GM12878 (cell line): ENCODE measurements around the gene XRRA1. TPM values are rescaled to one million over a fixed set of nuclear protein-coding genes. Genes with fewer than 3 reads are reported as not detected.

Experiments
- ATAC-seq: fragments of 200-7000 bp; cut with Tn5 transposase; 3 replicates; pipeline ENCODE4 v1.9.1; 2020; ENCODE audit warnings: mild to moderate bottlenecking, moderate library complexity
- BruUV-seq: library from RNA; stranded (reverse); fragments of 400-500 nt; replicated peaks from 2 replicates; lab custom pipeline; 2021; lab: Mats Ljungman, UMichigan
- CTCF ChIA-PET: fragments of 300-600 bp; sonication (Branson Sonifier 250); formaldehyde crosslinking; extraction: SDS; loops from one replicate; lab custom pipeline; 2021; ENCODE audit warnings: inconsistent platforms; lab: Yijun Ruan, JAX
- POLR2A ChIA-PET: fragments of 350-600 bp; formaldehyde crosslinking; extraction: SDS; loops from one replicate; lab custom pipeline; 2021; ENCODE audit warnings: inconsistent platforms; lab: Charles Lee
- RAD21 ChIA-PET: fragments of 300-600 bp; sonication (Branson Sonifier 250); formaldehyde crosslinking; loops from one replicate; lab custom pipeline; 2023; ENCODE audit warnings: antibody characterized with exemption; ENCODE audit not compliant: unreplicated experiment; lab: Charles Lee
- SMC1A ChIA-PET: fragments of 300-600 bp; sonication (Branson Sonifier 250); formaldehyde crosslinking; loops from one replicate; lab custom pipeline; 2023; ENCODE audit not compliant: unreplicated experiment, uncharacterized antibody; lab: Charles Lee
- DNase-seq: peaks from one replicate; pipeline ENCODE4 v3.0.0-alpha.2; 2011; ENCODE audit warnings: low read depth, low spot score
- FAIRE-seq: peaks from 3 replicates; lab custom pipeline; 2011; peaks lifted over from hg19 to GRCh38; lab: Jason Lieb, UNC
- H2AFZ ChIP-seq: 2 replicates; pipeline ENCODE4 v1.6.0; 2011; ENCODE audit warnings: low read depth, low read length, control low read depth; ENCODE audit not compliant: control insufficient read depth
- H3K27ac ChIP-seq: 2 replicates; pipeline ENCODE4 v1.5.1; 2011; ENCODE audit warnings: control low read depth; ENCODE audit not compliant: control insufficient read depth, insufficient read depth
- H3K27me3 ChIP-seq, 2 experiments: replicated peaks in 1 of 2; 2 replicates each; pipeline versions ENCODE4 v1.6.0 to v1.6.1; 2011; ENCODE audit warnings: low read length in 1 of 2; ENCODE audit not compliant: control insufficient read depth in 2 of 2, insufficient read depth in 2 of 2
- H3K36me3 ChIP-seq, 2 experiments: 2 replicates each; pipeline ENCODE4 v1.5.1; 2011; ENCODE audit warnings: low read length in 1 of 2; ENCODE audit not compliant: control insufficient read depth in 2 of 2, insufficient read depth in 2 of 2
- H3K4me1 ChIP-seq: 2 replicates; pipeline ENCODE4 v1.6.1; 2011; ENCODE audit warnings: mild to moderate bottlenecking, low read length, moderate library complexity, mixed read lengths; ENCODE audit not compliant: control insufficient read depth, insufficient read depth
- H3K4me2 ChIP-seq: 2 replicates; pipeline ENCODE4 v1.6.0; 2011; ENCODE audit warnings: control low read depth; ENCODE audit not compliant: control insufficient read depth, insufficient read depth
- H3K4me3 ChIP-seq: fragments of 200-600 bp; sonication (generic); 2 replicates; pipeline ENCODE4 v1.5.1; 2016
- H3K79me2 ChIP-seq: 2 replicates; pipeline ENCODE4 v1.6.0; 2011; ENCODE audit warnings: low read length; ENCODE audit not compliant: control insufficient read depth, insufficient read depth
- H3K9ac ChIP-seq: 2 replicates; pipeline ENCODE4 v1.8.0; 2011; ENCODE audit warnings: low read length, control low read depth, mixed read lengths; ENCODE audit not compliant: control insufficient read depth, insufficient read depth
- H3K9me3 ChIP-seq: replicated peaks from 3 replicates; pipeline ENCODE4 v1.5.1; 2011; ENCODE audit warnings: mild to moderate bottlenecking, low read length; ENCODE audit not compliant: control insufficient read depth, insufficient read depth
- H4K20me1 ChIP-seq: 2 replicates; pipeline ENCODE4 v1.6.0; 2011; ENCODE audit not compliant: control insufficient read depth, insufficient read depth
- ASH2L ChIP-seq: fragments of 300-600, 200-600 bp; sonication (generic); IDR thresholded peaks from 2 replicates; pipeline ENCODE4 v1.6.1; 2017; ENCODE audit warnings: low read depth, mild to moderate bottlenecking, borderline replicate concordance
- BACH1 ChIP-seq: fragments of 450-650 bp; IDR thresholded peaks from 2 replicates; pipeline ENCODE4 v1.6.1; 2017; ENCODE audit warnings: mild to moderate bottlenecking, borderline replicate concordance
- CREB1 ChIP-seq: IDR thresholded peaks from 2 replicates; pipeline ENCODE4 v1.6.1; 2012; ENCODE audit warnings: low read depth, mild to moderate bottlenecking, inconsistent platforms
- IKZF2 ChIP-seq, 2 experiments: fragments of 450-650 bp; IDR thresholded peaks; 2 replicates each; pipeline ENCODE4 v1.6.1; 2017; ENCODE audit warnings: mild to moderate bottlenecking in 2 of 2, moderate library complexity in 2 of 2
- MEF2B ChIP-seq: fragments of 450-650 bp; IDR thresholded peaks from 2 replicates; pipeline ENCODE4 v1.6.1; 2018; ENCODE audit warnings: mild to moderate bottlenecking, moderate library complexity; ENCODE audit not compliant: partially characterized antibody, poor library complexity, severe bottlenecking
- POU2F2 ChIP-seq: IDR thresholded peaks from 3 replicates; pipeline ENCODE4 v1.6.1; 2011; ENCODE audit warnings: low read depth, mild to moderate bottlenecking, low read length, borderline replicate concordance
- RB1 ChIP-seq: fragments of 450-650 bp; formaldehyde crosslinking; IDR thresholded peaks from 2 replicates; pipeline ENCODE4 v1.6.1; 2017; ENCODE audit warnings: mild to moderate bottlenecking, borderline replicate concordance
- TAF1 ChIP-seq: IDR thresholded peaks from 2 replicates; pipeline ENCODE4 v1.6.1; 2011; ENCODE audit warnings: mild to moderate bottlenecking, low read depth, low read length, borderline replicate concordance
- ZNF274 ChIP-seq: IDR thresholded peaks from one replicate; pipeline ENCODE4 v1.8.0; 2011; ENCODE audit not compliant: insufficient read length, insufficient read depth
- in situ Hi-C: fragments of 300-500 bp; cut with MboI; formaldehyde crosslinking; loops from 9 replicates; pipeline ENCODE4 v1.14.3; 2018; ENCODE audit warnings: mixed read lengths
- intact Hi-C: fragments of 100-400 bp; cut with micrococcal nuclease; formaldehyde crosslinking; loops from one replicate; pipeline ENCODE4 v1.14.2; 2022; ENCODE audit not compliant: unreplicated experiment
- polyA plus RNA-seq, 11 experiments: library from polyadenylated mRNA; depleted of rRNA in 4 of 11; unstranded in 6 of 11; stranded (reverse) in 5 of 11; fragments of >200 nt; fragmentation: Nextera tagmentation in 4 of 11; fragmentation: Illumina TruSeq in 1 of 11; extraction: Ambion mirVana in 4 of 11; extraction: Trizol in 1 of 11; gene quantifications; 1 replicate in 1 of 11; 2 replicates in 10 of 11; pipeline versions ENCODE4 v1.2.1 to v1.2.3, GENCODE V29; 2011 to 2016; ENCODE audit warnings: inconsistent platforms in 2 of 11, missing spikeins in 2 of 11, low read depth in 1 of 11
- total RNA-seq, 4 experiments: library from RNA; depleted of rRNA in 3 of 4; stranded (reverse); fragments of >200 nt in 3 of 4; fragmentation: Illumina TruSeq in 1 of 4; extraction: Trizol in 1 of 4; gene quantifications; 2 replicates each; pipeline versions ENCODE4 v1.2.1 to v1.2.3, GENCODE V29; 2013 to 2021
- TF ChIP-seq, protein P1 (sequence below): IDR thresholded peaks from 2 replicates; pipeline ENCODE4 v1.6.1; 2012; ENCODE audit warnings: improper control_type of control experiment, low read depth, low read length; ENCODE audit not compliant: insufficient replicate concordance
- TF ChIP-seq, protein P2 (sequence below): IDR thresholded peaks from 2 replicates; pipeline ENCODE4 v1.6.1; 2011; ENCODE audit warnings: low read depth, low read length, improper control_type of control experiment, borderline replicate concordance
- TF ChIP-seq, protein P3 (sequence below): IDR thresholded peaks from 2 replicates; pipeline ENCODE4 v1.6.1; 2012; ENCODE audit warnings: low read depth, low read length, improper control_type of control experiment

XRRA1 gene
- total and polyA plus RNA-seq, 10 of the 15 experiments (the other 5 are each of a cell fraction or from before 2014, with no cell fraction given): 2.5 to 8.8 (median 4.6) TPM

DNA sequence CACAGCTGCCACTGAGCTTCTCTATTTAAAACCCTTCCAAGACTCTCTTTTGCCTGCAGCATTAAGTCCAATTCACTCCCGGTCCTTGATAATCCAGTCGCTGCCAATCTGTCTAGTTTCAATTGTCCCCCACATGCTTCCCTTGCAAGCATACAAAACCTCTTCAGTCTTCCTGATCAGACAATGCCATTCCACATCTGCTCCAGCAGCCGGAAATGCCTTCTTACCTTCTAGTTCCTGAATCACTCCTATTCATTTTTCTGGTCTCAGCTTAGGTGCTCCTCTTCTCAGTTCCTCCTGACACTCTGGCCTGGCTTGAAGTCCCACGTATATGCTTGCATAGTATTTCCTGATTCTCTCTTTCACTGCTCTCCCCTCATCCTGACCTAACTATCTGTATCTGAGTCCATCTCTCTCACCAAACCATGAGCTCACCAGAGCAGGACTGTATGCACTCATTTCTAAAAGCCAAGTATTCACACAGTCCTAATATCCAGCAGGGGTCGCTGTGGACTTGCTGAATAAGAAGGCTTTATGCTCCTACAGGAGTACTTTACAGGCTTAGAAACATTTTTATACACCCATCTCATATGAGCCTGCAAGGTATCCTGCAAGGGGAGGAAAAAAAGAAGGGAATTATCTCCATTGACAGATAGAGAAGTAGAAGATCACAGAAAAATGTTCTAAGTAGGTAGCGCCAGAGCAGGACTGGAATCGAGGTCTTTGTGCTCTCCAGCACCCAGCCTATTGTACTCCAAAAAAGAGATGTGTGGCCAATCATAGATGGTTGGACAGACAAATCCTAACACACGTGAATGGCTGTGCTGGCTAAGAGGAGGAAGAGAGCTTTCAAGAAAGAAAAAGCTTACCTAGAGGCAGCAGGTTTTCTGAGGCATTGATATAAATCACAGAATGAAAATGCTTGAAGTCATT is 19.2 kb downstream of the XRRA1 start (continued):
- TF ChIP-seq BACH1 (no peak), TAF1 (no peak), IKZF2 (IDR thresholded peaks at IDR 0.05) (no peak)
- TF ChIP-seq, protein P1, sequence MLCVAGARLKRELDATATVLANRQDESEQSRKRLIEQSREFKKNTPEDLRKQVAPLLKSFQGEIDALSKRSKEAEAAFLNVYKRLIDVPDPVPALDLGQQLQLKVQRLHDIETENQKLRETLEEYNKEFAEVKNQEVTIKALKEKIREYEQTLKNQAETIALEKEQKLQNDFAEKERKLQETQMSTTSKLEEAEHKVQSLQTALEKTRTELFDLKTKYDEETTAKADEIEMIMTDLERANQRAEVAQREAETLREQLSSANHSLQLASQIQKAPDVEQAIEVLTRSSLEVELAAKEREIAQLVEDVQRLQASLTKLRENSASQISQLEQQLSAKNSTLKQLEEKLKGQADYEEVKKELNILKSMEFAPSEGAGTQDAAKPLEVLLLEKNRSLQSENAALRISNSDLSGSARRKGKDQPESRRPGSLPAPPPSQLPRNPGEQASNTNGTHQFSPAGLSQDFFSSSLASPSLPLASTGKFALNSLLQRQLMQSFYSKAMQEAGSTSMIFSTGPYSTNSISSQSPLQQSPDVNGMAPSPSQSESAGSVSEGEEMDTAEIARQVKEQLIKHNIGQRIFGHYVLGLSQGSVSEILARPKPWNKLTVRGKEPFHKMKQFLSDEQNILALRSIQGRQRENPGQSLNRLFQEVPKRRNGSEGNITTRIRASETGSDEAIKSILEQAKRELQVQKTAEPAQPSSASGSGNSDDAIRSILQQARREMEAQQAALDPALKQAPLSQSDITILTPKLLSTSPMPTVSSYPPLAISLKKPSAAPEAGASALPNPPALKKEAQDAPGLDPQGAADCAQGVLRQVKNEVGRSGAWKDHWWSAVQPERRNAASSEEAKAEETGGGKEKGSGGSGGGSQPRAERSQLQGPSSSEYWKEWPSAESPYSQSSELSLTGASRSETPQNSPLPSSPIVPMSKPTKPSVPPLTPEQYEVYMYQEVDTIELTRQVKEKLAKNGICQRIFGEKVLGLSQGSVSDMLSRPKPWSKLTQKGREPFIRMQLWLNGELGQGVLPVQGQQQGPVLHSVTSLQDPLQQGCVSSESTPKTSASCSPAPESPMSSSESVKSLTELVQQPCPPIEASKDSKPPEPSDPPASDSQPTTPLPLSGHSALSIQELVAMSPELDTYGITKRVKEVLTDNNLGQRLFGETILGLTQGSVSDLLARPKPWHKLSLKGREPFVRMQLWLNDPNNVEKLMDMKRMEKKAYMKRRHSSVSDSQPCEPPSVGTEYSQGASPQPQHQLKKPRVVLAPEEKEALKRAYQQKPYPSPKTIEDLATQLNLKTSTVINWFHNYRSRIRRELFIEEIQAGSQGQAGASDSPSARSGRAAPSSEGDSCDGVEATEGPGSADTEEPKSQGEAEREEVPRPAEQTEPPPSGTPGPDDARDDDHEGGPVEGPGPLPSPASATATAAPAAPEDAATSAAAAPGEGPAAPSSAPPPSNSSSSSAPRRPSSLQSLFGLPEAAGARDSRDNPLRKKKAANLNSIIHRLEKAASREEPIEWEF: no peak

DNA sequence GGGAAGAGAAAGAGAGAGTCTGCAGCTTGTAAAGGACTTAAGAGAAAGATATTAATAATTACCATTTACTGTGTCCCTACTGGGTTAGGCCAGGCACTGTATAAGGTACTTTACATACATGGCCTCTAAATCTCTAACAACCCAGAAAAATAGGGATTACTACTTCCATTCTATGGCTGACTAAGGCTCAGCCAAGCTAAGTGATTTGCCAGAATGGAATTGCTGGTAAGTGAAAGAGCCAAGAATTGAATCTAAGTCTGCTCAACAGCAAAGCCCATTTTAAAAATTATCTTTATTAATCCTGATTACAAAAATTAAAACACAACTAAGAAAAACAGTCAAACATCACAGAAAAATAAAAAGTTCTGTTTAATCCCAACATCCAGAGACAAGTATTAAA is 21.4 kb downstream of the XRRA1 start:
- TF ChIP-seq ASH2L (no peak), ZNF274 (no peak), RB1 (no peak), POU2F2 (no peak), MEF2B (no peak), CREB1 (no peak)
- TF ChIP-seq, protein P2, sequence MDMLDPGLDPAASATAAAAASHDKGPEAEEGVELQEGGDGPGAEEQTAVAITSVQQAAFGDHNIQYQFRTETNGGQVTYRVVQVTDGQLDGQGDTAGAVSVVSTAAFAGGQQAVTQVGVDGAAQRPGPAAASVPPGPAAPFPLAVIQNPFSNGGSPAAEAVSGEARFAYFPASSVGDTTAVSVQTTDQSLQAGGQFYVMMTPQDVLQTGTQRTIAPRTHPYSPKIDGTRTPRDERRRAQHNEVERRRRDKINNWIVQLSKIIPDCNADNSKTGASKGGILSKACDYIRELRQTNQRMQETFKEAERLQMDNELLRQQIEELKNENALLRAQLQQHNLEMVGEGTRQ: no peak
- TF ChIP-seq, protein P3, sequence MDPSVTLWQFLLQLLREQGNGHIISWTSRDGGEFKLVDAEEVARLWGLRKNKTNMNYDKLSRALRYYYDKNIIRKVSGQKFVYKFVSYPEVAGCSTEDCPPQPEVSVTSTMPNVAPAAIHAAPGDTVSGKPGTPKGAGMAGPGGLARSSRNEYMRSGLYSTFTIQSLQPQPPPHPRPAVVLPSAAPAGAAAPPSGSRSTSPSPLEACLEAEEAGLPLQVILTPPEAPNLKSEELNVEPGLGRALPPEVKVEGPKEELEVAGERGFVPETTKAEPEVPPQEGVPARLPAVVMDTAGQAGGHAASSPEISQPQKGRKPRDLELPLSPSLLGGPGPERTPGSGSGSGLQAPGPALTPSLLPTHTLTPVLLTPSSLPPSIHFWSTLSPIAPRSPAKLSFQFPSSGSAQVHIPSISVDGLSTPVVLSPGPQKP: no peak
- H3K36me3 ChIP-seq: peaks cover 0 to 2% of the 10 kb centered on the region in 2 experiments; a peak in 1 of 4 replicates
- ChIA-PET SMC1A (interaction anchor here (1.9 kb wide), 1 partner anchor 213 kb away, joined by 5 read pairs; no protein-coding TSS in a partner anchor), RAD21 (interaction anchor here (0.6 kb wide), 2 partner anchors 14 to 143 kb away, joined by 3 read pairs; no protein-coding TSS in a partner anchor), POLR2A (no interaction called here), CTCF (interaction anchor here (0.9 to 8.4 kb wide), 8 partner anchors 95 to 325 kb away, joined by 3 to 77 read pairs (median 6); no protein-coding TSS in a partner anchor)
- no peak overlapping the region for H3K27ac ChIP-seq
- no peaks in the 10 kb centered on the region for H3K27me3 ChIP-seq
- H3K9me3 ChIP-seq: no peaks in the 10 kb centered on the region
- no TSS peak for BruUV-seq
- ATAC-seq (no peak), FAIRE-seq (no peak), DNase-seq (no peak)
- intact Hi-C loops: no loop called here
- no peaks in the 10 kb centered on the region for H3K79me2 ChIP-seq
- H3K9ac ChIP-seq: no peak overlapping the region
- no peak overlapping the region for H3K4me2 ChIP-seq
- H2AFZ ChIP-seq: no peak overlapping the region
- in situ Hi-C loops: no loop called here
- H3K4me3 ChIP-seq: no peak overlapping the region
- no peaks in the 10 kb centered on the region for H4K20me1 ChIP-seq
- H3K4me1 ChIP-seq: no peaks in the 10 kb centered on the region
